T-helper 2 cell (primary cell): ENCODE data around the gene KRTAP10-6.
"Not testable (repeated sequence)": the region's sequence is repeated elsewhere in the genome, so short reads cannot be mapped to it uniquely, and the experiment has no call there.

Experiments used
- DNase-seq, 5 experiments: peaks; one replicate each; pipeline versions ENCODE4 v3.0.0 to v3.0.0-alpha.2; 2012 to 2022

The KRTAP10-6 gene

DNA sequence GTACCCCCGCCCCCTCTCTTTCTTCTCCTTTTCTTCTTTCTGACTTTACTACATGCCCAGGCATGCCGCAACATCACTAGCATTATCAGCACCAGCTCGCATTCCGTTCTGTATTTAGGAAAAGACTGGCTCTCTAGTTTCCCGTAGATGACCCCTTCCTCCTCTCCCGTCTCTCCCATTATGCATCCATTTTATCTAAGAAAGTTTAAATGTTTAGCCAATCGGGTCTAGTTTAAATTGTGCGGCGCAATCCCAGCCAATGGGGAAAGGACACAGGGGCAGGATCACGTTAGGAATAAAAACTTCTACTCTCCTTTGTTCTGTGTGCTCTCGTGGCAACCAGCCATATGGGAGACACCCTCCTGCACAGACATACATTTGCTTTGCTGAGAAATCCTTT is 5.8 kb upstream of the KRTAP10-6 start:
- no peak for DNase-seq

DNA sequence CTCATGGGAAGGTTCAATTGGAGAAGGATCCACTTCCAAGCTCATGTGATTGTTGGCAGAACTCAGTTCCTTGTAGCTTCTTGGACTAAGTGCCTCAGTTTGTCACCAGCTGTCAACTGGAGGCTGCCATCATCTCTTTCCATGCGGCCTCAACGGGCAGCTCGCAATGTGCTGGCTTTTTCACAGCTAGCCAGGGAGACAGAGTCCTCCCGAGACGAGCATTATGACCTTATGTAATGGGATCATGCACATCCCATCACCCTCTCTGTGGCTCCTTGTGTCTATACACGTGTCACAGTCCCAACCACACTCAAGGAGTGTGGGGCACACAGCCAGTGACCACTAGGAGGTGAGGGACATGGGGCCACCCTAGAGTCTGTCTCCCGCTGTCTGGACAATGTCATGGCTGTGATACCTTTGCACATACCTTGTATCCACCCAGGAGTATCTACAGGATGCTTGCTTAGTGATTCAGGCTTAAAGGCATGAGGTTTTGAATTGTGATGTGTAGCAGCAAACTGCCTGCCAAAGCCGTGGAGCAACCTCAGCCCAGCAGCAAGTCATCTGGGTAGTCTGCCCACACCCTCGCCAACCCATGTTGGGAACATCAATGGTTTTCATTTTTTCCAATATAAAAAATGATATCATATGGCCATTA is 3.9 kb upstream of the KRTAP10-6 start:
- no peak for DNase-seq

DNA sequence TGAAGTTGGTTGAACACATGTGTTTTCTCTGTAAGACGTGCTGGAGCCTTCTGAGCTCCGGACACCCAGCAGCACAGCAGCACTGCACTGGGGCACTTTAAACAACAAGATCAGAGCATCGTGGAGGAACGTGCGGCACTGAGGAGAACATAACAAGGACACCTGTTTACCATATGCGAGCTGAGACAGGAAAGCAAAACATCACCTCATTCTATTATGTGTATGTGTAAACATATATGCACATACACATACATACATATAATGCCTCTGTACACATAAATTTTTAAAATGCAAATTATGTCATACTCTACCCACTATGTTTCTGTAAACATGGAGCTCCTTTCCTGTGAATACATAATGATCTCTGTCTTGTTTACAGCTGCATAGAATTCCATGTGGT is 3.2 kb upstream of the KRTAP10-6 start:
- DNase-seq: no peak

DNA sequence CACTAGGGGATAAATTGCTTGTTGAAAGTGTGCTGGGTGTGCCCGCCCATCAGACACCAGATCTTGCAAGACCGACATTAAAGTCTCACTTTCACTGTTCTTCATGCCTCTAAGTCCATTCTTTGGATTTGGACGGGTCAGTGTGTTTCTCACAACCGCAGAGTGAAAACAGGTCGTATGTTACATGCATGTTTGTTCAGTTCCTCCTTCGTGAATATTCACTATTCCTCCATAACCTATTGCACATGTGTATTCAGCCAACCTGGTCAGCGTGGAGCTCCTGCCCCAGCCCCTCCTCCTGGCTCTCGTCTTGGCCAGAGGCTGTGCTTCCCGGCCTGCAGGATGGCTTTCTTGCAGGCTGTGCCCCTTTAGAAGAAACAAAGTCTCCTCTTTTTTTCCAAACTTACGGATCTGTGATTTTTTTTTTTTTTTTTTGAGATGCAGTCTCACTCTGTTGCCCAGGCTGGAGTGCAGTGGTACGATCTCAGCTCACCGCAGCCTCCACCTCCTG is 2.2 kb upstream of the KRTAP10-6 start:
- no peak for DNase-seq

DNA sequence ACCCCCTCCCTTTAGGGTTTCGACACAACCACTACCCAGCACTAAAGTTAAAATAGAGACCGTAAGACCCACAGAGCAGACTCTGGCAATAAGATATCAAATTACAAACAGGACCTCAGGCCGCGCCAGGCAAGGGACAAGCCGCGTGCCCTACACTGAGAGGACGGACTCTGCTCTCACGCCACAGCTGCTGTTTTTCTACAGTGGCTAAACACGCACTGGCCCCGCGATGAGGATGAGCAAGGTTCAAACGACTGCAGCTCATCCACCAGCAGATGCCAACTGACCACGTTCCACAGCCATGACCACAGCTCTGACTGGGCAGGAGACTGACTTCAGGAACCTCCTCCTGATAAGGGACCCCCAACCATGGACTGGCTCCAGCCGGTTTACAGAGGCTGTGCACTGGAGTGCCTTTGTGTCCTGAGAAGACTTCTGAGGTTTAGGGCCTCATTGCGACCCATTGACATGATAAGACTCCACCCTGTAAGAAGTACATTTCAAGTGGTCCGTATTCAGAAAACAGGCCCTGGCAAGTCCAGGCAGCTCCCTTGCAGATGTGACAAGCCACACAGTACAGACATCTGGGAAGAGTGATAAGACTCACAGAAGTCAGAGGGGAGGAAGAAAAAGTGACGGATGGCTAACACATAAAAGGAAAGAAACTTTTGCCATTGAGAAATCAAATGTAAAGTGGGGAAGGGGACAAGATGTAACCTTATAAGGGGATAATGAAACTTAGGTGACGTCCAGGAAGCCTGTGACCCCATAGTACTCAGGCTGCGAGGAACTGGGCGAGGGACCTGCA is 1.5 kb upstream of the KRTAP10-6 start:
- DNase-seq: no peak

DNA sequence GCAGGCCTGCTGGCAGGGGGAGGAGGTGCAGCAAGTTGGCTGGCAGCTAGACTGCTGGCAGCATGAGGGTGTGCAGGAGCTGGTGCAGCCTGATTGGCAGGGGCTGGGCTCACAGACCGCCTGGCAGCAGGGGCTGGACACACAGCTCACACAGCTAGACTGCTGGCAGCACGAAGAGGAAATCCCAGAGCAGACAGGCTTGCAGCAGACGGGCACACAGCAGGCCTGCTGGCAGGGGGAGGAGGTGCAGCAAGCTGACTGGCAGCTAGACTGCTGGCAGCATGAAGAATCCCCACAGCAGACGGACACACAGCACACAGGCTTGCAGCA is 539 bp downstream of the KRTAP10-6 start:
- DNase-seq: not testable (repeated sequence)

DNA sequence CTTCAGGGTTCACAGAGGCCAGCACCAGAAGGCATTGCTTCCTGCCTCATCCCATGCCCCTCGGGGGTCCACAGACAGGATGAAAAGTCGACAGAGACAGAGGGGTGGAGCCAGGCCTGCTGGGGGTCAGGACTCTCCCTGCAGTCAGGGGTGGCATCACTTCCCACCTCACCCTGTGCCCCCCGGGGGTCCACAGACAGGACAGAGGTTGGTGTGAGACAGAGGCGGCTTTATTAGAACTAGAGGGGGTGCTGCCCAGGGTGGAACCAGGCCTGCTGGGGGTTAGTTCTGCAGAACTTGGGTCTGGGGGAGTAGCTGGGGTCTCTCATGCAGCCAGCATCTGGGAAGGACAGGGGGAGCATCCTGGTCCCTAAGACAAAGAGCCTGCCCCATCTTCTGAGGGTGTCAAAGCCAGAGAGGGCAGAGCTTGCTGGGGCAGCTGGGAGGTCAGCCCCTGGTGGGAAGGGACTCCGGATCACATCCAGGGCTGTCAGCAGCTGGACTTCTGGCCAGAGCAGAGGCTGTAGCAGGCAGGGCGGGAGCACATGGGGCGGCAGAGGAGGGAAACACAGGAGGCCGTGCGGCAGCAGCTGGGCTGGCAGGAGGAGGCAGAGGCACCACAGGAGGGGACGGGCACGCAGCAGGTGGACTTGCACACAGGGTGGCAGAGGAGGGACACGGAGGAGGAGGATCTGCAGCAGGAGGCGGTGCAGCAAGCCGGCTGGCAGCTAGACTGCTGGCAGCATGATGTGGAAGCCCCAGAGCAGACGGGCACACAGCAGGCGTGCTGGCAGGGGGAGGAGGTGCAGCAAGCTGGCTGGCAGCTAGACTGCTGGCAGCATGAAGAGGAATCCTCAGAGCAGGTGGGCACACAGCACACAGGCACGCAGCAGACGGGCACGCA is 1.2 kb downstream of the KRTAP10-6 start:
- DNase-seq: not testable (repeated sequence)

DNA sequence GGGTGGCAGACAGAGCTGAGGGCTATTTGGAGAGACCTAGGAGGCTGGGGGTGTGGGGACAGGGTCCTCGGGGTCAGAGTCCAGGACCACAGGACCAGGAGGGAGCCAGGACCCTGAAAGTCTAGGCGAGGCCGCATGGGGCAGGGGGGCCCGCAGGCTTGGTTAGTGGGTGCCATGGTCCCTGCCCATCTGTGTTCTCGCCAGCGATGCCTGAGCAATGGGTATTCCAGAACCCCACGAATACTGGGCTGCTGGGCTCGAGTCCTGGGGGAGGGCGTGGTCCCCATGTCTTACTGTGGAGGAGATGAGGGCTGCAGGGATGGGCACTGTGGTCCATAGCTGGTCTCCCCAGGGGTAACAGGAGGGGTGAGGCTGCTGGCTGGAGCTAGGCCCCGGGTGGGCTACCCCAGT is 2.0 kb downstream of the KRTAP10-6 start:
- DNase-seq: no peak

DNA sequence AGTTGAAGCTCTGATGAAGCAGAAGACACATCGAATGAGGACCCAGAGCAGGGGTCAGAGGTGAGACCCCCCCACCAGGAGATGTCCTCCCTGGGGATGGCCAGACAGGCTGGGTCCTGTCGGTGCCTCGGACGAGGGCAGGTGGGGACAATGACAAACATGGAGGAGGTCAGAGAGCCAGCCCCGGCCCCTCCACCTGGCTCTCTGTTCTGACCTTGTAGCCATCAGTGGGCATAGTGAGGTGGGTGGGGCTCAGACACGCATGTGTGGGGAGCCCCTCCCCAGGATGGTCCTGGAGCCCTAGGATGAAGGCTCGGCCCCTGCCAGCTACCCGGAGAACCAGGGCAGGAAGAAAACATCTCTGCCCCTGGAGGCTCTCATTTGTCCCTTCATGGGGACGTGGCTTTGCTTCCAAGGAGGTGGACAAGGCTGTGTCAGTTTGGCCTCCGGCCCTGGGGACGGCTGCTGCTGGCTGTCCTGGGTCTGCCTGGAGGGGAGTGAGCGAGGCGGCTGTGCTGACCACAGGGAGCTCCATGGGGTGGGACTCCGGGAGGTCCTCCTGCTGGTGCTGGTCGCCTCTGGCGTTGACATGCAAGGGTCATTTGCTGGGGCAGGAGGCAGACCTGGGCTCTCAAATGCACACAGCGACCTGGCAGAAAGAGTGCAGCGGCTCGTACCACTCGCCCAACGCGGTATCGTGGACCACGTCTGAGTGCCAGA is 2.6 kb downstream of the KRTAP10-6 start:
- no peak for DNase-seq

DNA sequence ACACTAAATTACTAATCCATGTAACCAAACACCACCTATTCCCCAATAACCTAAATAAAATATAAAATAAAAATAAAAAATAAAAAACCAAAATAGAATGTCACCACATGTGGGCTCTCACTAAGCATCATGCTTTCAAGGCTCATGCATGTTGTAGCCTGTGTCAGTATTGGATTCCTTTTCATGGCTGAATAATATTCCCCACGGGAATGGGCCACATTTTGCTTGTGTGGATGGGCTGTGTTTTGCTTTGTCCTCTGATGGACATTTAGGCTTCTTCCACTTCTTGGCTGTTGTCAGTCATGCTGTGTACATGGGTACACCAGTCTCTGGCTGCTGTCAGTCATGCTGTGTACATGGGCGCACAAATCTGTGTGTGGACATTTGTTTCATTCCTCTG is 3.2 kb downstream of the KRTAP10-6 start:
- DNase-seq: no peak

DNA sequence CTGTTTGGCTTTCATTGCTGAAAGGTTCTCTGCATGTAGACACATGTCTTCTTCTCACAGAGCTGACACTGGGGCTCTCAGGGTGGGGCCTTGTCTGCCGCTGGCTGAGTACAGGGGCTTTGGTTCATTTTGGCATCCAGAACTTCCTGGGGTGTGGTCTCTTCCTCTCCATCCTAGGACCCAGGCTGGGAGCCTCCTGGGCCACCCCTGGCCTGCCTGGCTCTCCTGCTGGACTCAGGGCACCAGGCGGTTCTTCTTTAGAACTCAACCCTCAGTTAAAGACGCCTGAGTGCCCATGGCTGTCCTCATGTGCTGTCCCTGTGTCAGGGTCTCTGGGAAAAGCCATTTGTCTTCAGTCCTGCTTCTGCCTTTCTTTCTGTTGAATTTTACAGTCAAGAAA is 6.4 kb downstream of the KRTAP10-6 start:
- DNase-seq: no peak

DNA sequence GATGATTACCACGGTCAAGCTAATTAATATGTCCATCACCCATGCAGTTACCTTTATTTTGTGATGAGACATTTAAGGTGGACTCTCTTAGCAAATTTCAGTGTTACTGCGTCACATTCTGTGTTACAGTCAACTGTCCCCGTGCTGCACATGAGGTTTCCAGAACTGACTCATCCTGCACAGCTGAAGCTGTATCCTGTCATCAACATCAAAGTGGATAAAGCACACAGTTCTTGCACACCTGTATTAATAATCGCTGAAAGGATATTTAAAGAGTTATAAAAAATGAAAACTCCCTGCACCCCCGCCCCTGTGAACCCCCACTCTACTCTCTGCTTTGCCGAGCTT is 8.5 kb downstream of the KRTAP10-6 start:
- peak in 1 of 5 experiments; percentile 69 for DNase-seq

DNA sequence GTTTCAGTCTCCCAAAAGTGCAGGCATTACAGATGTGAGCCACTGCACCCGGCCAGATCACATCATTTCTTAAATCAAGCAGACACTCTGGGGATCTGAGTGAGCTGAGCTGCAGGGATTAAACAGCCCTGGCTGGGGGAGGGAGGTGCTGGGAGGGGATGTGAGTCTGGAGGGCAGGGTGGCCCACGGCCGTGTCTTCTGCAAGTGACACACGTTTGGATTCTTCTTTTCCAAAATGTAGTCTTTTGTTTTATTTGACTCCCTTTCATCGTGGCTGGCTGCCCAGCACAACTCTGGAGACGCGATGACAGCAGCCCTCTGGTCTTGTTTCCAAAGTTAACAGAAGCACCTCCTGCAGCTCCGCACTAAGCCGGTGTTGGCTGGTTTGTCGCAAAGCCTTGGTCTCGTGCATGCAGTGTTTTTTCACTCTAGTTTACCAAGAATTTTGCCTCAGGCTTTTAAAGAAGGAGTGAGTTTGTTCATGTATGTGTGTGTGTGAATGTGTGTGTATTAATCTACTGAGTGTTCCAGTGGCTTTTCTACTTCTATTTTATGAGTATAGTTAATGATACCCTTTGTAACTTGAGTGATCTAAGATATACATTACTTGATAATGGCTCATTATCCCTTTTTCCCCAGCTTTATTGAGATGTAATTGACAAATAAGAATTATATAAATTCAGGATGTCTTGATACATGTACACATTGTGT is 9.1 kb downstream of the KRTAP10-6 start:
- no peak for DNase-seq

DNA sequence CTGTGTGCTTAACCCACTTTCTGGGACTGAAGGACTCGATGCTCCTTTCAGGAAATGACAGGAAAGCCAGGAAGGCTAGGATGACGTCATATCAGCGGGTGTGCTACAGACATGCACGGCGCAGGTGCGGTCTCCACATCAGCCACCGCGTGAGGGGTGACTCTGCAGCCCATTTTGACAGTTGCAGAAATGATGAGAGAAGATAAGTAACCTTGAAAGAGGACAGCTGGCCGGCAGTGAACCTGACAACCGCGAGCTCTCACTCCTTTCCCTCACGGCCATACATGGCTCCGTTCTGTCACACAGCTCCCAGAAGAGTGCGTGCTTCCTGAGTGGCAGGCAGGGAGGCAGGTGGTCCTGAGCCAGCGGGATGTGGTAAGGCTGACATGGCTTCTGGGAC is 10.2 kb downstream of the KRTAP10-6 start:
- DNase-seq: no peak

DNA sequence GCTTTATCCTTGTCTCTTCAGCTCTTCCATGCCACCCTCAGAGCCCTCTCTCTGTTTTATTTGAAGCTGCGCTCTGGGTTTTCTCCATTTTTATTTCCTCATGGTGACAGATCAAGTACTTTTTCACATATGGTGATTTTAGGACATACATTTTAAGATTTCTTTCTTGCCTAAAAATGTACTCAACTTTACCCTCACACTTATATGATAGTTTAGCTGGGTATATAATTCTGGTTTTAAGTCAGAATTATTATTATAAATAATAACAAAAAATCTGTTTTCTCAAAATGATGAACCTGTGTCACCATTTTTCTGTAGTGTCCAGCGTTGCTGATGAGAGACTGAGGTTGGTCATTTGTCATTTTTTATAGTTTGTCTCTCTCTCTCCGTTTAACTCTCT is 11.1 kb downstream of the KRTAP10-6 start:
- no peak for DNase-seq

DNA sequence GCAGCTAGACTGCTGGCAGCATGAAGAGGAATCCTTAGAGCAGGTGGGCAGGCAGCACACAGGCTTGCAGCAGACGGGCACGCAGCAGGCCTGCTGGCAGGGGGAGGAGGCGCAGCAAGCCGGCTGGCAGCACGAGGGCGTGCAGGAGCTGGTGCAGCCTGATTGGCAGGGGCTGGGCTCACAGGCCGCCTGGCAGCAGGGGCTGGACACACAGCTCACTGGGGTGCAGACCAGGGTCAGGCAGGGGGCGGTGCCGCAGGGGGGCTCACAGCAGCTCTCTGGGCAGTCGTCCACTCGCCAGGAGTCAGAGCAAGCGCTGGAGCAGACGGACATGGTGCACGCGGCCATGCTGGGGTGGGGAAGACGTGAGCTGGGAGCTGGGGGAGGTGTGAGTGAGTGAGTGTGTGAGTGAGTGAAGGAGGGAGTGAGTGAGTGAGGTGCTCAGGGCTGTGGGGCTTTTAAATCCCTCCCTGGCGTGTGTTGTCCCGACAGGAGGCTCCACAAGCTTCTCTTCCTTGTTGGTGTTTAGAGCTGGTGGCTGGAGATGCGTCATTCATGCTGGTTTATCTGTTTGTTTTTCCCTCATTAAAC is 12.0 kb downstream of the KRTAP10-6 start, which contains the start of gene KRTAP10-5:
Gene KRTAP10-5, minus strand, starts transcription at position 374 of the 591 bp plus-strand sequence. Its CDS starts 26 bp downstream, at position 348.
- DNase-seq: not testable (repeated sequence)

DNA sequence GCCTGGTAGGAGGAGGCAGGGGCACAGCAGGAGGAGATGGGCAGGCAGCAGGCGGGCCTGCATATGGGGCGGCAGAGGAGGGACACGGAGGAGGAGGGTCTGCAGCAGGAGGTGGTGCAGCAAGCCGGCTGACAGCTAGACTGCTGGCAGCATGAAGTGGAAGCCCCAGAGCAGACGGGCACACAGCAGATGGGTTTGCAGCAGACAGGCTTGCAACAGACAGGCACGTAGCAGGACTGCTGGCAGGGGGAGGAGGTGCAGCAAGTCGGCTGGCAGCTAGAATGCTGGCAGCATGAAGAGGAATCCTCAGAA is 12.5 kb downstream of the KRTAP10-6 start:
- no peak for DNase-seq

DNA sequence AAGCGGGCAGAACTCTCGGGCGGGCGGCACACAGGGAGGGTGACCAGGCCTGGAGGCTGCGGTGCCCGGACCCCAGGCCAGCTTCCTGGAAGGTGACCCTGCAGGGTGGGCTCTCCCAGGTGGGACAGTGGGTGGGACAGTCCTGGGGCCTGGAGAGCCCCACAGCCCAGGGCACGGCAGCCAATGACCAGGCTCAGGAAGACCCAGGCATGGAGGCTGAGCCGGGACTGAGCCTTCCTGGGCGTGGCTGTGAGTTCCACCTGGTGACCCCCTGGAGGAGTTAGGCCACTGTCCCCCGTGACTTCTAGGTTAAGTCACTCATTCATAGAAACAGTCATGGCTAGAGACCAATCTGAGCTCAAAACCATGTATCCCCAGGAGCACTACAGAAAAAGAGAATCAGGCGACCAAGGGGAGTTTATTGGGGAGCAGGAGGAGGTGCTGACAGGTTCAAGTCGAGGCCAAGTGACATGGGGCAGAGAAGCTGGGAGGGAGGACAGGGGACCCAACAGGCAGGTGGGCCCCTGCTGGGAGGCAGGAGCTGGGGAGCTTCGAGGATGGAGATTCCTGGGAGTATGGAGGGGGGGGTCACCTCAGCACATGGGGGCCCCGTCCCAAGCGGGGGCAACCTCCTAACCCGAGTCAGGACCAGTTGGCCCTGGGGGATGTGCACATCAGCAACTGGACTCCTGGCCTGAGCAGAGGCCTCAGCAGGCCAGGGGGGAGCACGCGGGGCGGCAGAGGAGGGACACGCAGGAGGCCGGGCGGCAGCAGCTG is 13.1 kb downstream of the KRTAP10-6 start:
- no peak for DNase-seq

DNA sequence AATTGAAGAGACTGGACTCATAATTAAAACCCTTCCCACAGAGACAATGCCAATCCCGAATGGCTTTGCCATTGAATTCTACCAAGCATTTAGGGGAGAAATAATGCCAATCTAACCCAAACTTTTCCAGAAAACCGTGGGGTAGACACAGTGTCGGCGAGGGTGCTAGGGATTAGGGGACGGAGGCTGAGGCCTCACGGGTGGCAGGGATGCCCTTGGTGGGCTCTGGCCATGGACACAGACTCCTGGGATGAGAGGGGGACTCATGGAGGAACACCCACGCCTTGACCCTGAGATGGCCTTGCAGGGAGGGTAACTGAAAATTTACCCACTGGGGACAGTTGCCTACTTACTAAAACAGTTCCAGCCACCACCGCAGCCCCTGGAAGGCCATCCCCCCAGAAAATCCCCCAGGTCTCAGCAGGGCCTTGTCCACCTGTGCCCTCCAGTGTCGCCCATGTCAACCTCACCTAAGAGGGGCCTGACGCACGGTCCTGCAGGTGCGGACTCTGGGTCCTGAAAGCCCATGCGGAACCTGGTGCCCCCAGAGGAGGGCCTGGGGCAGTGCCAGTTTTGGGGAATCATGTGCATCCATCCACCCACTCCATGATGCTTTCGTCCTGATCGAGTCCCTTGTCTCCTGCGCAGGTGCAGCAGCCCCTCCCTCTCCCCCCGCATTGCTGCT is 13.8 kb downstream of the KRTAP10-6 start:
- no peak for DNase-seq

DNA sequence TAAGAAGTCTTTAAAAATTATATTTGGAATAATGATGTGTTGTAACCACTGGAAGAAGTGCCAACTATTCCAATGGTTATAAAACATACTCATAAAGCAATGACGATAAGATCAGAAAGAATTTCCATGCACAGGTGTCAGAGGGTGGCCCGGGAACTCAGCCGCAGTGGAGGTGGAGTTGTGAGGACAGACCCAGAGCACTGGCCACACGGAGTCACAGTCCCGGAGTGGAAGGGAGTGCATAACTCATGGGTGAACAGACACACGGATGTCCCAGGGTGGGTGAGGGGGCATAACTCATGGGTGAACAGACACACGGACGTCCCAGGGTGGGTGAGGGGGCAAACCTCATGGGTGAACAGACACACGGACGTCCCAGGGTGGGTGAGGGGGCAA is 16.3 kb downstream of the KRTAP10-6 start:
- DNase-seq: no peak
